Psoas muscle (tissue), 8 donors: ENCODE results near the gene ADCY4. TPM values are rescaled to one million over a fixed set of nuclear protein-coding genes. Genes with fewer than 3 reads are reported as not detected.
A peak's percentile ranks its signal among the peaks of the same experiment; 100 is the strongest.

Experiments
- ATAC-seq, 4 donors: fragments of 200-7000 bp; cut with Tn5 transposase; one replicate each; pipeline ENCODE4 v1.9.1; 2020; ENCODE audit warnings: moderate library complexity in 3 of 4, mild to moderate bottlenecking in 2 of 4
- DNase-seq, 2 donors: peaks; one replicate each; pipeline ENCODE4 v3.0.0-alpha.2; 2020
- H3K27ac ChIP-seq: fragments of 200-600 bp; one replicate; pipeline ENCODE4 v1.8.0; 2022
- H3K27me3 ChIP-seq, 3 donors: fragments of 200-600 bp in 1 of 3; one replicate each; pipeline versions ENCODE4 v1.6.1 to v1.8.0; 2013 to 2022; ENCODE audit warnings: low read length in 2 of 3, mild to moderate bottlenecking in 2 of 3, moderate library complexity in 1 of 3; ENCODE audit not compliant: insufficient read depth in 3 of 3
- H3K36me3 ChIP-seq, 2 donors: fragments of 200-600 bp in 1 of 2; one replicate each; pipeline versions ENCODE4 v1.6.1 to v1.8.0; 2013 to 2022; ENCODE audit warnings: low read depth in 1 of 2, mild to moderate bottlenecking in 1 of 2, moderate library complexity in 1 of 2; ENCODE audit not compliant: insufficient read depth in 1 of 2
- H3K4me1 ChIP-seq: fragments of 200-600 bp; one replicate; pipeline ENCODE4 v1.8.0; 2022
- H3K4me3 ChIP-seq: fragments of 200-600 bp; one replicate; pipeline ENCODE4 v1.8.0; 2022; ENCODE audit warnings: mild to moderate bottlenecking
- H3K9me3 ChIP-seq: fragments of 200-600 bp; one replicate; pipeline ENCODE4 v1.8.0; 2022
- CTCF ChIP-seq: fragments of 200-600 bp; IDR thresholded peaks from one replicate; pipeline ENCODE4 v1.8.0; 2022; ENCODE audit warnings: antibody characterized with exemption
- WGBS, 3 donors: extraction: QIAGEN DNeasy Blood & Tissue Kit; methylation state at CpG; one replicate each; pipeline versions ENCODE4 v1.1.6 to v1.1.7; 2013; 5-methylcytosine and 5-hydroxymethylcytosine counted together
- intact Hi-C, 2 donors: fragments of 100-400 bp; cut with DNase I; formaldehyde crosslinking; loops; one replicate each; pipeline versions ENCODE4 v1.11.0 to v1.14.2; 2022
- polyA plus RNA-seq, 3 donors: library from polyadenylated mRNA; stranded (reverse); fragments of 200-250 nt; gene quantifications; one replicate each; pipeline ENCODE4 v1.2.3, GENCODE V29; 2013
- total RNA-seq, 4 donors: library from RNA; stranded (reverse); fragmentation: NEBNext Ultra II Directional in 2 of 4; extraction: Animal tissue kit (Norgen Biotek cat#: 25700) in 2 of 4; gene quantifications; one replicate each; pipeline versions ENCODE4 v1.2.1 to v1.2.4, GENCODE V29; 2021 to 2023
- donor health status: healthy with polysubstance abuse.
- donor health status: DM: no; HTN: no; CAD: no; lungs with moderate emphysema.
- donor health status: Bipolar disorder and iron deficiency.
- donor health status: healthy.
- donor health status: DM: yes; HTN: yes; CAD: no.
- donor health status: DM: no; HTN: no; CAD: no.
- donor health status: DM: no; HTN: no; CAD: no.
- donor health status: DM: yes; HTN: yes; CAD: no.

The ADCY4 gene
- total and polyA plus RNA-seq, 7 donors, result 7.0 to 13.9 (median 10.4) TPM

- Histone ChIP-seq H3K36me3 (peaks cover 0 to 13% of the 10 kb centered on the region in 2 donors), H3K27ac (peak overlapping the region; percentile 38), H3K9me3 (no peaks in the 10 kb centered on the region), H3K4me3 (peak overlapping the region; percentile 34), H3K4me1 (no peaks in the 10 kb centered on the region), H3K27me3 (peaks cover 0 to 41% (median 9%) of the 10 kb centered on the region in 3 donors)
- WGBS, 3 donors, result 34 to 50% (median 43%) methylated on average over 15 to 18 of the region's 18 CpGs
- TF ChIP-seq CTCF, result no peak
- ATAC-seq, result peak in 2 of 4 donors; percentile 2 to 8
- DNase-seq, result no peak
- intact Hi-C loops, result no loop called here
Measured at GRCh38 chr14:24316597-24316950, 18.3 kb downstream of the ADCY4 start.

DNA sequence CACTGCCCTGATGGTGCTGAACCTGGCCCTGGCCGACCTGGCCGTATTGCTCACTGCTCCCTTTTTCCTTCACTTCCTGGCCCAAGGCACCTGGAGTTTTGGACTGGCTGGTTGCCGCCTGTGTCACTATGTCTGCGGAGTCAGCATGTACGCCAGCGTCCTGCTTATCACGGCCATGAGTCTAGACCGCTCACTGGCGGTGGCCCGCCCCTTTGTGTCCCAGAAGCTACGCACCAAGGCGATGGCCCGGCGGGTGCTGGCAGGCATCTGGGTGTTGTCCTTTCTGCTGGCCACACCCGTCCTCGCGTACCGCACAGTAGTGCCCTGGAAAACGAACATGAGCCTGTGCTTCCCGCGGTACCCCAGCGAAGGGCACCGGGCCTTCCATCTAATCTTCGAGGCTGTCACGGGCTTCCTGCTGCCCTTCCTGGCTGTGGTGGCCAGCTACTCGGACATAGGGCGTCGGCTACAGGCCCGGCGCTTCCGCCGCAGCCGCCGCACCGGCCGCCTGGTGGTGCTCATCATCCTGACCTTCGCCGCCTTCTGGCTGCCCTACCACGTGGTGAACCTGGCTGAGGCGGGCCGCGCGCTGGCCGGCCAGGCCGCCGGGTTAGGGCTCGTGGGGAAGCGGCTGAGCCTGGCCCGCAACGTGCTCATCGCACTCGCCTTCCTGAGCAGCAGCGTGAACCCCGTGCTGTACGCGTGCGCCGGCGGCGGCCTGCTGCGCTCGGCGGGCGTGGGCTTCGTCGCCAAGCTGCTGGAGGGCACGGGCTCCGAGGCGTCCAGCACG, 18.9 kb downstream of the ADCY4 start:
- H3K27ac ChIP-seq, result peak overlapping the region; percentile 38
- ATAC-seq (peak; percentile 65 to 75 (median 71)), DNase-seq (peak; percentile 60 to 76)
- peaks cover 0 to 13% of the 10 kb centered on the region in 2 donors for H3K36me3 ChIP-seq
- H3K4me3 ChIP-seq, result peak overlapping the region; percentile 34
- intact Hi-C loops, result no loop called here
- 25 to 30% (median 30%) methylated on average over 64 to 70 of the region's 70 CpGs for WGBS, 3 donors
- peaks cover 0 to 41% (median 9%) of the 10 kb centered on the region in 3 donors for H3K27me3 ChIP-seq
- H3K4me1 ChIP-seq, result no peaks in the 10 kb centered on the region
- no peaks in the 10 kb centered on the region for H3K9me3 ChIP-seq
- peak; percentile 32 for TF ChIP-seq CTCF

GRCh38 chr14:24315243-24315806, 19.5 kb downstream of the ADCY4 start:
- 62 to 81% (median 76%) methylated on average over 10 of the region's 10 CpGs for WGBS, 3 donors

DNA sequence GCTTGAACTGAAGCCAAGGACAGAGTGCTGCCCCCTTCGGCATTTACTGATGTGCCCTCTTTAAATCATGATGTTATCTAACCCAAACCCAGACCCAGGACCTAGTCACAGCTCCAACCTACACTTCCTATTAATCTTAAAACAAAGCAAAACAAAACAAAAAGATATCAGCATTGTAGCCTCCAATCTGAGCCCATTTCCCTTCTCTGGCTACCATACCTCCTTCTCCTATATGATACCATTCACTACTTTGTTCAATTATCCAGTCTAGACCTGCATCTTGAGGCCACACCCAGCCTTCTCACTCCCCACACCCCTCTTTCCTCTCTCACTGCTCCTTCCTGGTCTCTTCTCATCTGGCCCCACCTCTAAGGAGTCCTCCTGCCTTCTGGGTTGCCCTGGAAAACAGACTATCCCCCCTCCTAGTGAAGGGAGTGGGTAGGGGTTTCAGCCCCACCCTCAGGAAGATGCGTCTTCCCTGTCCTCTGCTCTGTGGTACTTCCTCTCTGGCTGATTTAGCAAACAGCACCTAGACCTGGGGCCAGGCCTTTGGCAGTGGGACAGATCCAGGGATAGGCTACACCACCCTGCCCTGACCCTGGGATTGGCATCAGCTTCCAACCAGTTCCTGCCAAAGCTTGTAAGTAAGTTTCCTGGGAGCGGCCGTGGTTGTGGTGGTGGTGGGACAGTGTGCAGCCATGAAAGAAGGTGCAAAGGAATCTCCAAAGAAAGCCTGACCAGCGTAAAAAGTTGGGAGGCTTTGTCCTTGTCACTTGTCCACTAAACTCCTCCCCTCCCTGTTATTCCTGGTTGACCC, 20.3 kb downstream of the ADCY4 start:
- intact Hi-C loops, result no loop called here
- ATAC-seq (no peak), DNase-seq (peak in 1 of 2 donors; percentile 53)
- no peak for TF ChIP-seq CTCF
- H3K4me1 ChIP-seq, result peaks cover 12% of the 10 kb centered on the region
- H3K9me3 ChIP-seq, result no peaks in the 10 kb centered on the region
- peaks cover 0 to 6% of the 10 kb centered on the region in 2 donors for H3K36me3 ChIP-seq
- H3K27me3 ChIP-seq, result peaks cover 0 to 41% (median 9%) of the 10 kb centered on the region in 3 donors
- no peak overlapping the region for H3K4me3 ChIP-seq
- H3K27ac ChIP-seq, result no peak overlapping the region
- WGBS, 3 donors, result 67 to 76% (median 75%) methylated on average over 5 of the region's 5 CpGs

More at GRCh38 chr14:24315243-24315806, 19.5 kb downstream of the ADCY4 start:
- H3K9me3 ChIP-seq, result no peaks in the 10 kb centered on the region
- peaks cover 4% of the 10 kb centered on the region for H3K4me1 ChIP-seq
- intact Hi-C loops, result no loop called here
- ATAC-seq (no peak), DNase-seq (no peak)
- H3K4me3 ChIP-seq, result peak overlapping the region; percentile 34
- H3K36me3 ChIP-seq, result peaks cover 0 to 10% of the 10 kb centered on the region in 2 donors
- TF ChIP-seq CTCF, result no peak
- H3K27me3 ChIP-seq, result peaks cover 0 to 41% (median 9%) of the 10 kb centered on the region in 3 donors
- peak overlapping the region; percentile 23 for H3K27ac ChIP-seq
